HepG2 (cell line): ENCODE results near the gene RGS5. TPM values are rescaled to one million over a fixed set of nuclear protein-coding genes. Genes with fewer than 3 reads are reported as not detected.

Experiments used
- ATAC-seq: fragments of 200-7000 bp; cut with Tn5 transposase; 3 replicates; pipeline ENCODE4 v1.9.1; 2020; ENCODE audit warnings: mild to moderate bottlenecking, moderate library complexity
- BruUV-seq: library from RNA; stranded (reverse); fragments of 400-500 nt; replicated peaks from 2 replicates; lab custom pipeline; 2021; lab: Mats Ljungman, UMichigan
- CTCF ChIA-PET: fragments of 300-600 bp; formaldehyde crosslinking; extraction: SDS; loops from one replicate; lab custom pipeline; 2021; ENCODE audit warnings: low total read pairs, inconsistent platforms, low intra/inter-chr PET ratio; lab: Yijun Ruan, JAX
- POLR2A ChIA-PET: fragments of 350-600 bp; sonication (Branson Sonifier 250); formaldehyde crosslinking; loops from one replicate; lab custom pipeline; 2020; ENCODE audit warnings: antibody characterized with exemption, inconsistent platforms; lab: Yijun Ruan, JAX
- DNase-seq: peaks from one replicate; pipeline ENCODE4 v3.0.0-alpha.2; 2015; ENCODE audit warnings: low spot score
- FAIRE-seq: peaks from 3 replicates; lab custom pipeline; 2011; peaks lifted over from hg19 to GRCh38; lab: Jason Lieb, UNC
- H2AFZ ChIP-seq: one replicate; pipeline ENCODE4 v1.6.1; 2011; ENCODE audit warnings: low read length, inconsistent platforms
- H3K27ac ChIP-seq: fragments of 300-600 bp; 3 replicates; pipeline ENCODE4 v1.8.0; 2011; ENCODE audit warnings: mixed run types, mild to moderate bottlenecking, mixed read lengths, low read length, inconsistent platforms; ENCODE audit not compliant: insufficient read depth; ENCODE audit errors: extremely low read length
- H3K27me3 ChIP-seq, 2 experiments: fragments of 200-600 bp in 1 of 2; 2 replicates in 1 of 2; 3 replicates in 1 of 2; pipeline versions ENCODE4 v1.6.0 to v1.8.0; 2011; ENCODE audit warnings: low read length in 2 of 2, mild to moderate bottlenecking in 2 of 2, moderate library complexity in 2 of 2, inconsistent platforms in 1 of 2; ENCODE audit not compliant: insufficient read depth in 2 of 2, control insufficient read depth in 1 of 2
- H3K36me3 ChIP-seq, 2 experiments: fragments of 200-600 bp in 1 of 2; replicated peaks in 1 of 2; 2 replicates in 1 of 2; 3 replicates in 1 of 2; pipeline versions ENCODE4 v1.5.1 to v1.8.0; 2011; ENCODE audit warnings: low read length in 2 of 2, inconsistent platforms in 1 of 2; ENCODE audit not compliant: insufficient read depth in 2 of 2, control insufficient read depth in 1 of 2
- H3K4me1 ChIP-seq: 2 replicates; pipeline ENCODE4 v1.5.1; 2012; ENCODE audit warnings: low read length, inconsistent platforms; ENCODE audit not compliant: insufficient read depth
- H3K4me2 ChIP-seq: 2 replicates; pipeline ENCODE4 v1.6.0; 2011; ENCODE audit warnings: low read depth, low read length, inconsistent platforms
- H3K4me3 ChIP-seq, 3 experiments: fragments of 200-600 bp in 1 of 3; sonication (generic), shearing (Covaris generic) in 1 of 3; replicated peaks in 1 of 3; 2 replicates each; pipeline ENCODE4 v1.5.1; 2011 to 2016; ENCODE audit warnings: low read length in 3 of 3, inconsistent platforms in 2 of 3, low read depth in 2 of 3, mild to moderate bottlenecking in 2 of 3, control low read depth in 1 of 3, mixed read lengths in 1 of 3; ENCODE audit not compliant: insufficient read depth in 1 of 3
- H3K79me2 ChIP-seq: one replicate; pipeline ENCODE4 v1.6.1; 2011; ENCODE audit warnings: low read length, inconsistent platforms; ENCODE audit not compliant: insufficient read depth
- H3K9ac ChIP-seq: 2 replicates; pipeline ENCODE4 v1.6.0; 2011; ENCODE audit warnings: mild to moderate bottlenecking, low read depth, low read length, inconsistent platforms; ENCODE audit not compliant: insufficient read depth
- H3K9me3 ChIP-seq: 2 replicates; pipeline ENCODE4 v1.5.1; 2012; ENCODE audit warnings: mild to moderate bottlenecking, low read length
- H4K20me1 ChIP-seq: 2 replicates; pipeline ENCODE4 v1.6.0; 2011; ENCODE audit warnings: inconsistent platforms, mild to moderate bottlenecking, low read length, moderate library complexity; ENCODE audit not compliant: insufficient read depth
- DPF2 ChIP-seq: sonication (generic); formaldehyde crosslinking; IDR thresholded peaks from 2 replicates; pipeline ENCODE4 v1.4.0; 2020; ENCODE audit warnings: mild to moderate bottlenecking, low read depth, missing genetic modification reagents, borderline replicate concordance
- ETS1 ChIP-seq: sonication (generic); formaldehyde crosslinking; IDR thresholded peaks from 2 replicates; pipeline ENCODE4 v1.4.0; 2020; ENCODE audit warnings: missing genetic modification reagents
- MAFF ChIP-seq: IDR thresholded peaks from 2 replicates; pipeline ENCODE4 v1.6.1; 2011; ENCODE audit warnings: low read depth, low read length, improper control_type of control experiment
- MAFK ChIP-seq, 2 experiments: IDR thresholded peaks in 1 of 2; conservative IDR thresholded peaks in 1 of 2; 2 replicates each; pipeline ENCODE4 v1.6.1; 2011; ENCODE audit warnings: improper control_type of control experiment in 2 of 2, low read length in 2 of 2
- SAFB2 ChIP-seq: sonication (generic); formaldehyde crosslinking; IDR thresholded peaks from 2 replicates; pipeline ENCODE4 v1.5.1; 2020; ENCODE audit warnings: missing genetic modification reagents, low read depth, mild to moderate bottlenecking, borderline replicate concordance
- ZBTB33 ChIP-seq: sonication (generic); formaldehyde crosslinking; IDR thresholded peaks from 2 replicates; pipeline ENCODE4 v1.4.0; 2020; ENCODE audit warnings: missing genetic modification reagents
- WGBS: methylation state at CpG from one replicate; pipeline ENCODE4 v1.1.6; 2017; ENCODE audit warnings: low lambda C conversion rate; 5-methylcytosine and 5-hydroxymethylcytosine counted together
- in situ Hi-C: cut with HindIII; loops from 2 replicates; pipeline ENCODE4 v1.10.0; 2017; ENCODE audit warnings: low pct_unique_long_range_greater_than_20kb; ENCODE audit not compliant: extremely low pct_ligation_motif_present
- intact Hi-C: fragments of 100-400 bp; cut with micrococcal nuclease; formaldehyde crosslinking; loops from one replicate; pipeline ENCODE4 v1.10.0; 2022; ENCODE audit not compliant: unreplicated experiment
- polyA plus RNA-seq, 8 experiments: library from polyadenylated mRNA; depleted of rRNA in 3 of 8; stranded (reverse) in 7 of 8; unstranded in 1 of 8; fragments of >200 nt; fragmentation: Illumina TruSeq in 4 of 8; extraction: Trizol in 4 of 8; gene quantifications; 2 replicates each; pipeline versions ENCODE4 v1.2.1 to v1.2.3, GENCODE V29; 2011 to 2016; ENCODE audit warnings: low read depth in 4 of 8, missing spikeins in 1 of 8, mixed read lengths in 1 of 8; ENCODE audit not compliant: insufficient read depth in 1 of 8
- total RNA-seq, 5 experiments: library from RNA; depleted of rRNA; stranded (reverse); fragments of >200 nt; fragmentation: Illumina TruSeq; extraction: Trizol; gene quantifications; 2 replicates each; pipeline ENCODE4 v1.2.3, GENCODE V29; 2016; ENCODE audit warnings: low read depth in 1 of 5

RGS5 gene
- total and polyA plus RNA-seq, 2 of the 13 experiments (the other 11 are each of a cell fraction or from before 2014, with no cell fraction given) = 1.9 to 2.3 TPM

DNA sequence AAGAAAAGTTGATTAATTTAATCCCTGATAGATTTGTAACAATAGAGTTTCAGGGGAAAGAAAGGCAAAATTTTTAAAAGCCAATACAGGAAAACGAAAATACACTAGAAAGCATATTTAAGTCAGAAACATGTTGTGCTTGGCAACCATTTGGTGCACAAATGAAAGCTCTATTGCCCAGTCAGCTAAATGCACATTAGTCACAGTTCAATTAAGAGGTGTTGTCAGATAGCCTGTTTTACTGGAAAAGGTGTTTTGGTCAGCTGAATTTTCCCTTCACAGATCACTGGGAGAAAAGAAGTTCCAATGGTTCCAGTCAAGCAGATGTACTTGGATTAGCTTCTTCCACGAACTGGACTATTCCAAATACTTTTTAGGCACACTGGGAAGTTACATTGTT lies 108.1 kb downstream of the RGS5 start:
- in situ Hi-C loops = no loop called here
- Histone ChIP-seq H2AFZ (no peak overlapping the region), H3K36me3 (no peaks in the 10 kb centered on the region), H3K9me3 (no peaks in the 10 kb centered on the region), H3K4me1 (no peaks in the 10 kb centered on the region), H3K79me2 (no peaks in the 10 kb centered on the region), H3K27me3 (no peaks in the 10 kb centered on the region; a peak in 1 of 5 replicates), H4K20me1 (no peaks in the 10 kb centered on the region), H3K9ac (no peak overlapping the region), H3K27ac (no peak overlapping the region), H3K4me2 (no peak overlapping the region), H3K4me3 (no peak overlapping the region)
- ChIA-PET POLR2A (no interaction called here), CTCF (no interaction called here)
- intact Hi-C loops = no loop called here
- WGBS = 1% methylated on average over 2 of the region's 2 CpGs
- no TSS peak for BruUV-seq
- TF ChIP-seq SAFB2 (no peak), MAFK (conservative IDR thresholded peaks at IDR 0.05 in 1 of 2, IDR thresholded peaks at IDR 0.05 in 1 of 2; ENCODE audit: low read length in 2 of 2) (peak; percentile 25 to 55; a peak in 3 of 4 replicates), MAFF (peak; percentile 52; the same call in 1 of the 2 replicates)
- ATAC-seq (no peak), DNase-seq (no peak), FAIRE-seq (no peak)

- Histone ChIP-seq H3K4me3 (no peak overlapping the region), H3K79me2 (no peaks in the 10 kb centered on the region), H3K9me3 (no peaks in the 10 kb centered on the region), H3K36me3 (no peaks in the 10 kb centered on the region), H3K4me1 (no peaks in the 10 kb centered on the region), H3K4me2 (no peak overlapping the region), H3K27ac (no peak overlapping the region), H3K9ac (no peak overlapping the region), H3K27me3 (no peaks in the 10 kb centered on the region; a peak in 1 of 5 replicates), H4K20me1 (no peaks in the 10 kb centered on the region), H2AFZ (no peak overlapping the region)
- DNase-seq (no peak), ATAC-seq (no peak), FAIRE-seq (no peak)
- intact Hi-C loops = no loop called here
- ChIA-PET CTCF (no interaction called here), POLR2A (no interaction called here)
- WGBS = 1% methylated on average over 4 of the region's 4 CpGs
- TF ChIP-seq ETS1 (CRISPR knock-in tag) (no peak), DPF2 (no peak), ZBTB33 (CRISPR knock-in tag) (no peak)
- no TSS peak for BruUV-seq
- in situ Hi-C loops = no loop called here
These were observed 108.5 kb downstream of the RGS5 start for GRCh38 chr1:163094182-163094581.
